Urothelium cell line (cell line): ENCODE data around the gene CLEC4G.
A peak's percentile ranks its signal among the peaks of the same experiment; 100 is the strongest.

ENCODE experiments used
- DNase-seq: peaks from one replicate; pipeline ENCODE4 v3.0.0; 2011; ENCODE audit warnings: low spot score, mixed read lengths
- FAIRE-seq: peaks from 2 replicates; lab custom pipeline; 2011; peaks lifted over from hg19 to GRCh38; lab: Jason Lieb, UNC

Gene CLEC4G

GRCh38 chr19:7729831-7730285 is 2.1 kb downstream of the CLEC4G start:
- DNase-seq (no peak), FAIRE-seq (no peak)

GRCh38 chr19:7729211-7729610 is 2.7 kb downstream of the CLEC4G start:
- no peak for FAIRE-seq
- no peak for DNase-seq

DNA sequence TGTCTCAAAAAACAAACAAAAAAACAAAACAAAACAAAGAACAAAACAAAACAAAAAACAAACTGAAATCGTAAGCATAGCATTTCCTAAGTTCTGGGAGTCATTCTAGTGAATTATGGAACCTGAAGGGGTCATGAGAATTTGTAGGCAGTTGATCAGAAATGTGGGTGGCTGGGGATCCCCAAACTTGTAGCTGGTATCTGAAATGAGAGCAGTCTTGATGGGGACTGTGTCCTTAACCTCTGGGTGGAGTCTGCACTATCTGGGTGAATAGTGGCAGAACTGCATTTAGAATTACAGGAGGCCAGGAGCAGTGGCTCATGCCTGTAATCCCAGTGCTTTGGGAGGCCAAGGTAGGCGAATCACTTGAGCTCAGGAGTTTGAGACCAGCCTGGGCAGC is 6.1 kb downstream of the CLEC4G start:
- DNase-seq (no peak), FAIRE-seq (no peak)

DNA sequence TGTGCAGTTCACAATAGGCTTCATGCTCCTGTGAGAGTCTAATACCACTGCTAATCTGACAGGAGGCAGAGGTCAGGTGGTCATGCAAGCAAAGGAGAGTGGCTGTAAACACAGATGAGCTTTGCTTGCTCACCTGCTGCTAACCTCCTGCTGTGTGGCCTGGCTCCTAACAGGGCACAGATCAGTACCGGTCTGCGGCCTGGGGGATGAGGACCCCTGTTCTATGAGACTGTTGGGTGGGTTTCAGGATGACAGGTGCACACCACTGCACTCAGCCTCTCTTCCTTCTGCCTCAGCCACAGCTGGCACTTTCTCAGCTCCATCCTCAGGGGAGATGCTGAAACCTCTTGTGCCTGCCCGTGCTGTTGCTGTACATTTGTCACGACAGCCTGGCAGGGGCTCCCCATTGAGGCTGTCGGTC is 9.7 kb downstream of the CLEC4G start:
- DNase-seq, result no peak
- no peak for FAIRE-seq

GRCh38 chr19:7720351-7720750 is 11.6 kb downstream of the CLEC4G start:
- FAIRE-seq (no peak), DNase-seq (no peak)

DNA sequence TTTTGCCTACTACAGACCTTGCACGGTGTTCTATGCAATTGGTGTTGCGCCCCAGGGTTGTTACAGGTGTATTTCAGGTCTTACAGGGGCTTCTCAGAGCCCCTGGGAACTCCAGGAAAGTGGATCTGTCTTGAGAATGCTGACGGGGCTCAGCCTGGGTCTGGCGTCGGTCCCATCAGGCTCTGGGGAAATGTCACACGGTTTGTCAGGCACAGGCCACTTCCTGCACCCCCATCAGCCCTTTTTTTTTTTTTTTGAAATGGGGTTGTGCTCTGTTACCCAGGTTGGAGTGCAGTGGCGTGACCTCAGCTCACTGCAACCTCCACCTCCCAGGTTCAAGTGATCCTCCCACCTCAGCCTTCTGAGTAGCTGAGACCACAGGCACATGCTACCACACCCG is 13.2 kb downstream of the CLEC4G start:
- FAIRE-seq, result no peak
- DNase-seq, result no peak

DNA sequence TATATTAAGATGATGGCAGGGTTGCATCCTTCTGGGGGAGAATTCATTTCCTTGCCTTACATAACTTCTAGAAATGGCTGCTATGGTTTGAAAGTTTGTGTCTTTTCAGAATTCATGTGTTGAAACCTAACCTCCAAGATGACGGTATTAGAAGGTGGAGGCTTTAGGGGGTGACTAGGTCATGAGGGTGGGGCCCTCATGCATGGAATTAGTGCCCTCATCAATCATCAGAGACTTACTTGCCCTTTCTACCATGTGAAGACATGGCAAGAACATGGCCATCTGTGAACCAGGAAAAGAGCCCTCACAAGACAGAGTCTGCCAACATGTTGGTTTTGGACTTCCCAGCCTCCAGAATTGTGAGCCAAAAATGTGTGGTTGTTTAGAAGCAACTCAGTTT is 15.1 kb downstream of the CLEC4G start:
- FAIRE-seq, result no peak
- DNase-seq, result no peak

GRCh38 chr19:7715671-7716070 is 16.2 kb downstream of the CLEC4G start:
- FAIRE-seq, result no peak
- DNase-seq, result no peak

DNA sequence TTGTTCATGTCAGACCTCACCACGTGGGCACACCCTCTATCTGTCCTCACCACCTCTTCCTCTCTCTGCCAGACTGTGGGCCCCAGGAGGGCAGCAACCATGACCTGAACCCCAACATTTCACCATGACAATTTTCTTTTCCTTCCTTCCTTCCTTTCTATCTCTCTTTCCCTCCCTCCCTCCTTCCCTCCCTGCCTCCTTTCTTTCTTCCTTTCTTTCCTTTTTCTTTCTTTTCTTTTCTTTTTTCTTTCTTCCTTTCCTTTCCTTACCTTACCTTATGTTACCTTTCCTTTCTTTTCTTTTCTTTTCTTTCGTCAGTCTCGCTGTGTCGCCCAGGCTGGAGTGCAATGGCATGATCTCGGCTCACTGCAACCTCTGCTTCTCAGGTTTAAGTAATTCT is 21.3 kb downstream of the CLEC4G start:
- DNase-seq (no peak), FAIRE-seq (no peak)

GRCh38 chr19:7709932-7710460 is 21.9 kb downstream of the CLEC4G start:
- DNase-seq (no peak), FAIRE-seq (no peak)

- no peak for FAIRE-seq
- DNase-seq, result no peak
Measured at GRCh38 chr19:7706955-7707456, 24.9 kb downstream of the CLEC4G start.

DNA sequence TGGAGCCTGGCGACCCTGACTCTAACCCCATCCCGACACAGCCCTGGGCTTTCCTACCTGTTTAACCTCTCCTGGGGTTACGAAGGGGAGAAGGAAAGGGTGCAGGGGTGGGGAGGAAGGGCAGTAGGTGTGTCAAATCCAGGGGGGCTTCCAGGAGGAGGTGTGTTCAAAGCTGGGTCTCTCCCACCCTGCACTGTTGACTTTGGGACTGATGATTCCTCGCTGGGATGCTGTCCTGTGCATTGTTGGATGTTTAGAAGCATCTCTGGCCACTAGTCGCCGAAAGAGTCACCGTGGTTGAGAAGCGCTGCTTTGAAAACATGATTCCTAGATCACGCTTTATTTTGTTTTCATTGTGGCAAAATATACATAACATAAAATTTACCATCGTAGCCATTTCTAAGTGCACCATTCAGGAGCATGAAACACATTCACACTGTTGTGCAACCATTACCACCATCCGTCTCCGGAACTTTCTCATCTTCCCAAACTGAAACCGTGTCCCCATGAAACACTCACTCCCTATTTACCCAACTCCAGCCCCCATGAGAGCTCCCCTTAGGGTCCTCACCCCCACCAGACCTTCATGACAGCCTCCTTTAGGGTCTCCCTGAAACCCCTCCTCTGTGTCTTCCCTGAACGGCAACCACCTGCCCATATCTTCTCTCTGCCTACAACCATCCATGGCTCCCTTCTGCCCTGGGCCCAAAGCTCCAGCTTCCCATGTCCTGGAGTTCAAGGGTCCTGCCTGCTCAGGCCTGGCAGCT is 25.5 kb downstream of the CLEC4G start:
- no peak for FAIRE-seq
- no peak for DNase-seq

GRCh38 chr19:7705387-7706187 is 26.3 kb downstream of the CLEC4G start:
- DNase-seq (no peak), FAIRE-seq (no peak)

- no peak for DNase-seq
- FAIRE-seq, result no peak
Measured at GRCh38 chr19:7704280-7705060, 27.4 kb downstream of the CLEC4G start.

- FAIRE-seq, result no peak
- DNase-seq, result no peak
Measured at GRCh38 chr19:7703332-7703731, 28.6 kb downstream of the CLEC4G start.

DNA sequence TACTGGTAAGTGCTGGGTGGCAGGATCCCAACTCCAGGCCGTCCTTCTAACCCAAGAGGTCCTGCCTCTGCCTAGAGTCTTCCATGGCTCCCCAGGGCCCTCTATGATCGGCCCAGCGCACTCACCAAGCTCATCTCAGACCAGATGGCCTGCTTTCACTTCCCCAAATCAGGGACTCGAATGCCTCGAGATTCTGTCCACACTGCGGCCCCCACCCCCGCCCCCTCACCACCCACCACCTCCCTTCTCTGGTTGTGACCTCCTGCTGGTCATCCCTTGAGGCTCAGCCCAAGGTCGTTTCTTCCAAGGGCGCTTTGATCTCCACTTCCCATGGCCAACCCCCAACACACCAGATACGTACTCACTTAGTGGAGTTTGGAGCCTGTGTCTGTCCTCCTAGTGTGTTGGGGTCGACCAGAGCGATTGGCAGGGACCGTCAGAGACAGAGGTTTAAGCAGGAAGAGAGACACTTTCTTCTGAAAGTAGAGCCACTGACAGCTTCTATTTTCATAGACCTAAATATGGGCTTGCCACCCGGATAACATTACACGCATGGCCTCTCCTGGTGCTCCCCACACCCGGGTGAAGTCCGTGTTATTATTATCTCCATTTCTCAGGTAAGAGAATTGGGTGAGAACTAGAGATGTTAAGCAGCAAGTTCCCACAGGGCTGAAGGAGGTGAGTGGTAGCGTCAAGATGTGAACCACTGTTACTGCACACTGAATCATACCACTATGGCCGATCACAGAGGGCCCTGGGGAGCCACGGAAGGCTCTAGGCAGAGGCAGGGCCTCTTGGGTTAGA is 30.1 kb downstream of the CLEC4G start, which contains the start of gene FCER2:
Gene FCER2 (minus strand): TSS at position 478 of the 804 bp plus-strand sequence. CDS start 2,371 bp downstream, outside the sequence.
- DNase-seq (no peak), FAIRE-seq (no peak)

GRCh38 chr19:7701049-7701653 is 30.8 kb downstream of the CLEC4G start:
- FAIRE-seq, result no peak
- no peak for DNase-seq

DNA sequence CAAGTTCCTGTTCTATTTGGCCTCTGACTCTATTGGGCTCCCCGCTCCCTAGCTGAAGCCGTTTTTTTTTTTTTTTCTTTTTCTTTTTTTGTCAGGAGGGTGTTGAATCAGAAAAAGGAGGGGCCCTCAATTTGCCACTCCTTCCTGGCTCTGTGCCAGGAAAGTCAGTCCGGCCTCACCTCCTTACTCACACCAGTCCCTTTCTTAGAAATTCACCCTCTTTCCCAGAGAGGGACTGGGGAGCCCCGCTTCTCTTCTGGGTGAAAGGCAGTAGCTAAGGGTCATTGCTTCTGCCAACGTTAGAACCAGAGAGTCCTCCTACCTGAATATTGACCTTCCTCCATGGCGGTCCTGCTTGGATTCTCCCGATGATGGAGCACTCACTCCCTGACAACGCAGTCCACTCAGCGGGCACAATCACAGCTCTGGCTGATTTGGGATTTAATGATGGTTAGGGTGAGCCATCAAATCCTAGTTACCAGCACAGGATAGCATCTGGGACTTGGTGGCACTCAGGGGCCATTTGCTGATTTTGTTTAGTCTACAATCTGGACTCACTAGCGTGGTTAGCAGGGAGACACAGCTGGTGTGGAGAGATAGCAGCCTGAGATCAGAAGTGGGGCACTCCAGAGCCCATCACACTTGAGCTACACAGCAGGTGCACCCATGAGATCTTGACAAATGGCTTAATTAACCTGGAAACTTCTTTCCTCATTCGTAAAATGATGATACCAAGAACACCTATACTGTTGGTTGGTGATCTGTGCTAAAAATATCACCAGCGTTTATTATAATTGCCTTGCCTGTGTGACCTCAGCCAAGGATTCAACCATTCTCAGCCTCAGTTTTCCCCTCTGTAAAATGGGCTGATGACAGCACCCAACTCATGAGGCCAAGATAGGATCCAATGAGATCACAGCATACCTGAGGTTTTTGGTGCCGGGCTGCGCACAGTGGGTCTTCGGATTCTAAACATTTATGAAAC is 32.2 kb downstream of the CLEC4G start:
- no peak for FAIRE-seq
- DNase-seq, result peak; percentile 57
